Tibial nerve (tissue), 4 donors: ENCODE results near the gene SEPHS2. TPM values are rescaled to one million over a fixed set of nuclear protein-coding genes. Genes with fewer than 3 reads are reported as not detected.

ENCODE experiments used
- DNase-seq, 2 donors: peaks; one replicate each; pipeline ENCODE4 v3.0.0-alpha.2; 2019; ENCODE audit warnings: low spot score in 2 of 2
- H3K27ac ChIP-seq, 4 donors: fragments of 200-600 bp; sonication (generic) in 3 of 4; one replicate each; pipeline ENCODE4 v1.5.1; 2017 to 2019; ENCODE audit warnings: mild to moderate bottlenecking in 1 of 4
- H3K27me3 ChIP-seq, 2 donors: fragments of 200-600 bp; sonication (generic) in 1 of 2; one replicate each; pipeline versions ENCODE4 v1.5.1 to v1.6.0; 2017 to 2019
- H3K36me3 ChIP-seq, 3 donors: fragments of 200-600 bp; sonication (generic); one replicate each; pipeline ENCODE4 v1.5.1; 2018 to 2019
- H3K4me1 ChIP-seq, 4 donors: fragments of 200-600 bp; sonication (generic) in 3 of 4; one replicate each; pipeline ENCODE4 v1.5.1; 2017 to 2019
- H3K4me3 ChIP-seq, 4 donors: fragments of 200-600 bp; sonication (generic) in 3 of 4; one replicate each; pipeline ENCODE4 v1.5.1; 2017 to 2019; ENCODE audit warnings: mild to moderate bottlenecking in 1 of 4, moderate library complexity in 1 of 4
- H3K9me3 ChIP-seq, 4 donors: fragments of 200-600 bp; sonication (generic) in 3 of 4; one replicate each; pipeline ENCODE4 v1.5.1; 2017 to 2019
- EP300 ChIP-seq, 2 donors: sonication (generic); formaldehyde crosslinking; IDR thresholded peaks; one replicate each; pipeline ENCODE4 v1.6.1; 2017; ENCODE audit warnings: antibody characterized with exemption in 2 of 2, mild to moderate bottlenecking in 1 of 2
- POLR2A ChIP-seq, 2 donors: fragments of 450-650 bp; IDR thresholded peaks; one replicate each; pipeline ENCODE4 v1.6.1; 2017; ENCODE audit warnings: antibody characterized with exemption in 2 of 2, mild to moderate bottlenecking in 2 of 2, moderate library complexity in 2 of 2
- WGBS, 2 donors: methylation state at CpG; one replicate each; pipeline ENCODE4 v1.1.5; 2018; 5-methylcytosine and 5-hydroxymethylcytosine counted together
- total RNA-seq, 4 donors: library from RNA; depleted of rRNA; stranded (reverse); fragments of >200 nt; gene quantifications; one replicate each; pipeline ENCODE4 v1.1.0, GENCODE V29; 2016
- TF ChIP-seq, protein P1 (sequence below), 5 experiments: fragments of 200-600 bp in 3 of 5; fragments of 450-650 bp in 2 of 5; sonication (generic) in 3 of 5; IDR thresholded peaks; one replicate each; pipeline ENCODE4 v1.5.1; 2016 to 2019; ENCODE audit warnings: antibody characterized with exemption in 5 of 5, mild to moderate bottlenecking in 3 of 5, moderate library complexity in 2 of 5

Gene SEPHS2, protein sequence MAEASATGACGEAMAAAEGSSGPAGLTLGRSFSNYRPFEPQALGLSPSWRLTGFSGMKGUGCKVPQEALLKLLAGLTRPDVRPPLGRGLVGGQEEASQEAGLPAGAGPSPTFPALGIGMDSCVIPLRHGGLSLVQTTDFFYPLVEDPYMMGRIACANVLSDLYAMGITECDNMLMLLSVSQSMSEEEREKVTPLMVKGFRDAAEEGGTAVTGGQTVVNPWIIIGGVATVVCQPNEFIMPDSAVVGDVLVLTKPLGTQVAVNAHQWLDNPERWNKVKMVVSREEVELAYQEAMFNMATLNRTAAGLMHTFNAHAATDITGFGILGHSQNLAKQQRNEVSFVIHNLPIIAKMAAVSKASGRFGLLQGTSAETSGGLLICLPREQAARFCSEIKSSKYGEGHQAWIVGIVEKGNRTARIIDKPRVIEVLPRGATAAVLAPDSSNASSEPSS
- total RNA-seq: 10 to 100 TPM; 26.2 to 36.5 (median 33.5) TPM

DNA sequence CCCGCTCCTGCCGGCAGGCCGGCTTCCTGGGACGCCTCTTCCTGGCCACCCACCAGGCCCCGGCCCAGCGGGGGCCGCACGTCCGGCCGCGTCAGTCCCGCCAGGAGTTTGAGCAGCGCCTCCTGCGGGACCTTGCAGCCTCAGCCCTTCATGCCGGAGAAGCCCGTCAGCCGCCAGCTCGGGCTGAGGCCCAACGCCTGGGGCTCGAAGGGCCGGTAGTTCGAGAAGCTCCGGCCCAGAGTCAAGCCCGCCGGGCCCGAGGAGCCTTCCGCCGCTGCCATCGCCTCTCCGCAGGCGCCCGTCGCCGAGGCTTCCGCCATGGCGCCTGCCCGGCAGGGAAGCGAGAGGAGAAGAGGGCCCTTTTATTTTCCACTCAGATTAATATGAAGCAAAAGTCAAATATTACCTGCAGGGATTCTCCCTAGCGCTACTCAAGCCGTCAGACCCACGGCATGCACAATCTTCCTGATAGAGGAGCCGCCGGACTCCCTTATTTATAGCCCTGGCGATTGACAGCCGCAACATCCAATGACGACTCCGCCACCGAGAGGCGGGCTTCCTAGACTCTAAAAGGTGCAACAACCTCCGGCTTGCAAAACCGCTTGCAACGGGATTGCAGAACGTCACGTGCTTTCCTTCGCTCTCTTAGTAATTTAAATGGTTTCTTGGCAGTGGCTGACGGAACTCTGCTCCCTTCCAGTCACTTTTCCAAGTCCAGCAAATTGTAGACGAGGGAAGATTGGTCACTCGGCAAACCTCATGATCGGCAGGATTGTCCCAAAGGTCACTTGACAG is at the start of gene SEPHS2:
SEPHS2 (minus strand) TSS at position 467 of the 795 bp plus-strand sequence; CDS start at position 320, 147 bp downstream.
- TF ChIP-seq EP300 (IDR thresholded peaks at IDR 0.05) (peak; percentile 65 to 94), POLR2A (IDR thresholded peaks at IDR 0.05) (peak; percentile 32 to 85)
- TF ChIP-seq, protein P1, sequence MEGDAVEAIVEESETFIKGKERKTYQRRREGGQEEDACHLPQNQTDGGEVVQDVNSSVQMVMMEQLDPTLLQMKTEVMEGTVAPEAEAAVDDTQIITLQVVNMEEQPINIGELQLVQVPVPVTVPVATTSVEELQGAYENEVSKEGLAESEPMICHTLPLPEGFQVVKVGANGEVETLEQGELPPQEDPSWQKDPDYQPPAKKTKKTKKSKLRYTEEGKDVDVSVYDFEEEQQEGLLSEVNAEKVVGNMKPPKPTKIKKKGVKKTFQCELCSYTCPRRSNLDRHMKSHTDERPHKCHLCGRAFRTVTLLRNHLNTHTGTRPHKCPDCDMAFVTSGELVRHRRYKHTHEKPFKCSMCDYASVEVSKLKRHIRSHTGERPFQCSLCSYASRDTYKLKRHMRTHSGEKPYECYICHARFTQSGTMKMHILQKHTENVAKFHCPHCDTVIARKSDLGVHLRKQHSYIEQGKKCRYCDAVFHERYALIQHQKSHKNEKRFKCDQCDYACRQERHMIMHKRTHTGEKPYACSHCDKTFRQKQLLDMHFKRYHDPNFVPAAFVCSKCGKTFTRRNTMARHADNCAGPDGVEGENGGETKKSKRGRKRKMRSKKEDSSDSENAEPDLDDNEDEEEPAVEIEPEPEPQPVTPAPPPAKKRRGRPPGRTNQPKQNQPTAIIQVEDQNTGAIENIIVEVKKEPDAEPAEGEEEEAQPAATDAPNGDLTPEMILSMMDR (IDR thresholded peaks at IDR 0.05): peak; percentile 25 to 56 (median 45)
- 1 to 2% methylated on average over 45 to 51 of the region's 59 CpGs for WGBS, 2 donors

DNA sequence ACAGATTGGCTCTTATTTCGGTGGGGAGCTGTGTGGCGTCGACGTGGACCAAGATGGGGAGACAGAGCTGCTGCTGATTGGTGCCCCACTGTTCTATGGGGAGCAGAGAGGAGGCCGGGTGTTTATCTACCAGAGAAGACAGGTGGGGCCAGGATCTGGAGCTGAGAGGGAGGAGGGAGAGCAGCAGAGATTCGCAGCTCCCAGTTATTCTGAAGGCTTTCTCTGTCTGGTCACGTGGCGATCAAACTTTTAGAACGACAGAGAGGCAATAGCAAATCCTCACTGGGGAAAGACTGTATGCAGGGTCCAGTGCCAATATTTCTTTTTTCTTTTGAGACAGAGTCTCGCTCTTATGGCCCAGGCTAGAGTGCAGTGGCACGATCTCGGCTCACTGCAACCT is 49.0 kb upstream of the SEPHS2 start:
- no peaks in the 10 kb centered on the region for H3K27me3 ChIP-seq
- H3K27ac ChIP-seq: no peak overlapping the region
- H3K9me3 ChIP-seq: no peaks in the 10 kb centered on the region
- no peaks in the 10 kb centered on the region for H3K4me1 ChIP-seq
- no peaks in the 10 kb centered on the region for H3K36me3 ChIP-seq
- no peak overlapping the region for H3K4me3 ChIP-seq
- DNase-seq: no peak
- TF ChIP-seq, protein P1 (IDR thresholded peaks at IDR 0.05): no peak
- TF ChIP-seq POLR2A (IDR thresholded peaks at IDR 0.05): no peak
- TF ChIP-seq EP300 (IDR thresholded peaks at IDR 0.05): no peak
- WGBS, 2 donors: 64 to 67% methylated on average over 12 of the region's 12 CpGs

More for the DNA sequence above, at the start of gene SEPHS2:
- H3K4me1 ChIP-seq: peaks cover 0 to 23% (median 17%) of the 10 kb centered on the region in 4 donors
- peak within 1 kb of the TSS; percentile 58 to 100 (median 91) for H3K4me3 ChIP-seq
- peaks cover 0 to 22% (median 0%) of the 10 kb centered on the region in 3 donors for H3K36me3 ChIP-seq
- no peaks in the 10 kb centered on the region for H3K9me3 ChIP-seq
- H3K27me3 ChIP-seq: no peaks in the 10 kb centered on the region
- peak within 1 kb of the TSS; percentile 60 to 98 (median 96) for H3K27ac ChIP-seq
- peak; percentile 99 to 100 for DNase-seq

DNA sequence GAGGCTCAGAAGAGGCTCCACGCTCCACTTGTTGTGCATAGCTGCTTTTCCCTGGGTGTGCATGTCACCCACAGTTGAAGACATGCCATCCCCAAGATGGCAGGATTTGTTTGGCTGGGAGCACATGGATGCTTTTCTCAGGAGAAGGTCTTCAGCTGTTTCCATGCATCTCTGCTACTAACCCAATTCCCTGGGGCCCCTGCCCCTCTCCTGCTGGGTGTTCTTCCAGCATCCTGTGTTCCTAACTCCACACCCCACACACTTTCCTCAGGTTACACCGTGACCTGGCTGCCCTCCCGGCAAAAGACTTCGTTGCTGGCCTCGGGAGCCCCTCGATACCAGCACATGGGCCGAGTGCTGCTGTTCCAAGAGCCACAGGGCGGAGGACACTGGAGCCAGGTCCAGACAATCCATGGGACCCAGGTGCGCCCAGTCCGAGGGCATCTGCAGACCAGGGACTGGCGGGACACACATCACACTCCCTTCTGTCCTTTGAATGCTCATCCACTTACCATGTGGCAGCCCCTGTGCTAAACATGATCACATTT is 48.3 kb upstream of the SEPHS2 start:
- H3K4me3 ChIP-seq: no peak overlapping the region
- no peak for DNase-seq
- no peaks in the 10 kb centered on the region for H3K4me1 ChIP-seq
- H3K27ac ChIP-seq: no peak overlapping the region
- H3K36me3 ChIP-seq: no peaks in the 10 kb centered on the region
- no peaks in the 10 kb centered on the region for H3K9me3 ChIP-seq
- TF ChIP-seq EP300 (IDR thresholded peaks at IDR 0.05) (no peak), POLR2A (IDR thresholded peaks at IDR 0.05) (no peak)
- TF ChIP-seq, protein P1 (IDR thresholded peaks at IDR 0.05): no peak
- H3K27me3 ChIP-seq: no peaks in the 10 kb centered on the region
- 69 to 80% methylated on average over 11 of the region's 11 CpGs for WGBS, 2 donors

DNA sequence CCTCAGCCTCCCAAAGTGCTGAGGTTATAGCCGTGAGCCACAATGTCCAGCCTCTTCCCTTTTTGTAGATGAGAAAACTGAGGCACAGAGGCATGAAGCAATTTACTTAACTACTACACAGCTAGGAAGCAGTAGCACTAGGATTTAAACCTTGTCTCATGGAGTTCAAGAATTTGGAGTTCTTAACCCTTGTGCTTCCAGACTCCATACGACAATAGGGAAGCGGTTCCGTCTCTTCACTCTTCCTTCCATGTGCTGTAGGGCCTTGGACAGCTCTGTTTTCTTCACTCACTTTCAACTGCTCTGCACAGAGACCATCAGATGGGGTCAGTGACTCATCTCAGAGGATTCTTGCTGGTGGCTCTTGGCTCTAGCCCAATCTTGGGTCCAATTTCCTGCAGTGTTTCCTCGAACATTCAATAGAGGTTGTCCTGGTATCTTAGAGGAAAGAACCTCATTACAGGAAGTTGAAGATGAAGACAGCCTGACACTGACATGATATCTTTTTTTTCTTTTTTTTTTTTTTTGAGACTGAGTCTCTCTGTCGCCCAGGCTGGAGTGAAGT is 46.2 kb upstream of the SEPHS2 start:
- Histone ChIP-seq H3K36me3 (no peaks in the 10 kb centered on the region), H3K9me3 (no peaks in the 10 kb centered on the region), H3K27ac (no peak overlapping the region), H3K4me3 (no peak overlapping the region), H3K4me1 (no peaks in the 10 kb centered on the region), H3K27me3 (no peaks in the 10 kb centered on the region)
- no peak for DNase-seq
- TF ChIP-seq POLR2A (IDR thresholded peaks at IDR 0.05) (no peak), EP300 (IDR thresholded peaks at IDR 0.05) (no peak)
- TF ChIP-seq, protein P1 (IDR thresholded peaks at IDR 0.05): no peak
- WGBS, 2 donors: 36 to 37% methylated on average over 6 of the region's 6 CpGs
